G401.6 (cell line): ENCODE measurements around the gene DNAJB4.
"Not testable (repeated sequence)": the region's sequence is repeated elsewhere in the genome, so short reads cannot be mapped to it uniquely, and the experiment has no call there.

Experiments used
- FAIRE-seq: peaks from 2 replicates; lab custom pipeline; 2012; peaks lifted over from hg19 to GRCh38; lab: Jason Lieb, UNC

Gene DNAJB4

DNA sequence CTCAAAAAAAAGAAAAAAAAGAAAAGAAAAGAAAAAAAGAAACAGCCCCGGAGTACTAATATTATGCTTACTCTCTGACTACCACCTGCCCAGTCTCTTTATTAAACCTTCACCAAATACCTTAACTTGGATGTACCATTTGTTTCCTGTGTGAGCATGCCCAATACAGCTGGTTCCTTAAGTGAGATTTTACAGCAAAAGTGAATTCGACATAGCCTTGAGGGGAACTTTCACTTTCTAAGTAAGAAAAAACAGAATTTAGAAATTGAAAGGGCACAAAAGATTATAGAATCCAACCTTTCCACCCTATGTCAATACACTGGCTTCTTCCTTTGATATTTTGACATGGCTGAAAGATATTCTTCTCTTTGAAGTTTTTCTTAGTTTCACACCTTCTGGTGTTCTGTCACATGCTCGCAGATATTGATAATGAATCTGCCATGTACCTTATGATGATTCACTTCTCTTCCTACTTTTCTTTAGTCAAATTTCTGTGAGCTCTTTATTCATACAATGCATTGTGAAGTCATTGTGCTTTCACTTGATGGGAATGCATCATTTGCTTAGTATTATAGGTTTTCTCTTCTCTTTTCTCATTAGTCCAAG lies 35.8 kb downstream of the DNAJB4 start:
- FAIRE-seq = no peak

DNA sequence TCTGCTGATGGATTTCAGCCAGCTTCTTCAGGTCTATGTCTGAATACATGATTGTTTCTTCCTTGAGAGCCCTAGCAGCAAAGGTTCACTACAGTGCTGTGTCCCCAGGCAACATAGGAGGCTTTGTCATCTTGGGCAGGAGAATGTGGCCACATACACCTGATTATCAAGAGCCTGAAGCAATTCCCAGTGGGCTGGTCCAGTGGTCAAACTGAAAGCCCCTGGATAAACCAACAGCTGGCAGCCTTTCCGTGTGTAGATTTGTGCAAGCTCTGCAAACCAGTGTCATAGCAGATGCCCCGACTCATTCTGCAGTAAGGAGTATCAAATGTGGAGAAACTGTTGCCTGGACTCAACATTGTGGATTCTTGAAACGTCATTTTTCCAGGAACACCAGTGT lies 38.7 kb downstream of the DNAJB4 start:
- no peak for FAIRE-seq

DNA sequence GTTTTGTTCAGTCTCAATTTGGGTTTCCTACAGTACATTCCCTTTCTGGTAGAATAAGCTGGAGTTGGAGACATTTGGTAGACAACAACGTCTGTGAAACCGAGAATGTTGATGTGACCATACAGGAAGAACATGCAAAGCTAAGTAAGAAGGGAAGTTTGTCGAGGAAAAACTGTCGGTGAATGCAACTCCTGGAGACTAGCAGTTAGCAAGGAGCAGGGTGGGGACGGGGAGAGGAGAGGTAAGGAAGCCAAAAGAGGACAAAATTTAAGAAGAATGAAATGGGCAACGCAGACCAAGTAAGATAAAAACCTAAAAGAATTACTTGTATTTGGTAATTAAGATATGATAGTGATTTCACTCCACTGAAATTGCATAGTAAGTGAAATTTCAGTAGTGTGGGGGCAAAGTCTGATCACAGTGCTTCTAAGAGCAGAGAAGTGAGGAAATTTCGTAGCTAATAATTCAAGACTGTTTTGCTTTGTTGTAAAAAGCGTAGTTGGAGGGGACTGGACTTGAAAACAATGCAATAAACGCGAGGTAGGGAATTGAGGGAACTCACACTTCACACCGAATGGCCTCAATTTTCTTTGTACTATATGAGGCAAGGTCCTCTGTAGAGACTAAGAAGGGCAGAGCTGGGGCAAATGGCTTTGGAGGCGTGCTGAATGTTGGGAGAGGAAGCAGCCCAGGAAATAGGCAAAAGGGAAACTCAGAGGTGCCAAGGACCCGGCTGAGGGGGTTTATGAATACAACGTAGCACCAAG lies 40.2 kb downstream of the DNAJB4 start:
- no peak for FAIRE-seq

DNA sequence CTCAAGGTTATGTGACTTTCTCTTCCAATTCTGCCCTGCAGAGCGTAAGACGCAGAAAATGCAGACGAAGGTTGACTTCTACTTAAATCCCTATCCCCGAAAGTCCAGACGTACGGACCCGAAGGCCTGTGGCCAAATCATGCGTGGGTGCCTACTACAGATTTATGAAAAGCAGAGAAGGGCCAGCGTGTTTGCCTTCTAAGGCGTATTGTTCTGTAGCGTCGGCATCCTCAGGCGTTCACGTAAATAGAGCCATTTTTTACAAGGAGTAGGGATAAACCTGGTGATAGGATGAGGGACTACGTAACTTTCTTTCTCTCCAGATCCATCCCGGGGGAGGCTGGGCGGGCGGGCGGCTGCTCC lies 40.8 kb downstream of the DNAJB4 start:
- no peak for FAIRE-seq

DNA sequence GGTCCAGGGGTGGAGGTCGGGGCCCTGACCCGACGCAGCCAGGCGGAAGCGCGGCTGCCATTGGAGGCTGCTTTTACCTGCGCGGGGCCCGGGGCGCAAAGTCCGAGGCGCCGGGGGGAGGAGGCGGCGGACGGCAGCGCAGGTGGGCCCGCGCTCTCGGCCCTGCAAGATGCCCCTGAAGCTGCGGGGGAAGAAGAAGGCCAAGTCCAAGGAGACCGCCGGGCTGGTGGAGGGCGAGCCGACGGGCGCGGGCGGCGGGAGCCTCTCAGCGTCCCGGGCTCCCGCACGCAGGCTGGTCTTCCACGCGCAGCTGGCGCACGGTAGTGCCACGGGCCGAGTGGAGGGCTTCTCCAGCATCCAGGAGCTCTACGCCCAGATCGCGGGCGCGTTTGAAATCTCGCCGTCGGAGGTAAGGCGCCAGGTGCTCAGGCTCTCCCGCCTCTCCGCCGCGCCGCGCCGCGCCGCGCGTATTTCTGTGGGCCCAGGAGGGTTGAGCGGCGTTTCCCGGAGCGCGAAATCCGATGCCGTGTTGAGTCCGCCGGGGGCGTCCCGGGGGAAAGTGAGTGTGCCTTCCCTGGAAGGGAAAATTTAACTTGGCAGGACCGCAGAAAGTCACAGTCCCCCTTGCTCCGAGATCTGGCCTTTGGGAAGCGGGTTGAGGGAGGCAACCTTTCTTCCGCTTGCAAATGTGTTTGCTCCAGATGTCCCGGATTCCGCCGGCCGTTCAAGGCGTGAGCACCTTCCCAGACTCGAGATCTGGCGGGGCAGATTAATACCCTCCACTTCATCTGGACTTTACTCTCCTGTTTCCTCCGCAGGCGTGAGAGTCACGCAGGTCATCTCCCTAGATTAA lies 41.4 kb downstream of the DNAJB4 start, which contains the start of gene GIPC2:
Gene GIPC2 (plus strand): TSS at position 41 of the 853 bp plus-strand sequence. CDS start 129 bp downstream, at position 170.
- FAIRE-seq = no peak

DNA sequence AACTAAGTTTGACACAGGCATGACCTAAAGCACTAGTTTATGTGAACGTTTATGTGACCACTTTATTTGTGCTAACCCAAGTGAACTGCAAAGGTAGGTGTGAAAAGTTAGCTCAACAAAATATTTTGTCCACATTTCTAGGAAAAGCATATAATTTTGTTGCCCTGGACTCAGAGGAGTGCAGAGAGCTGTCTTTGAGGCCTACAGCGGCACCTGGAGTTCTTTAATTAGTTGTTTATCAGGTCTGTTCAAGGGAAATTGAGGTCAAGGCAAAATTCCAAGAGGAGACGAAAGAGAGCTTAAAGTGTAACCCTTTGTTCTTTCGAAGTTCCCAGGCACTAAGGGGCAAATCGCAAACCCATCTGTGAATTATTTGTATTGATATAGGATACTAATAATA lies 42.4 kb downstream of the DNAJB4 start:
- no peak for FAIRE-seq

DNA sequence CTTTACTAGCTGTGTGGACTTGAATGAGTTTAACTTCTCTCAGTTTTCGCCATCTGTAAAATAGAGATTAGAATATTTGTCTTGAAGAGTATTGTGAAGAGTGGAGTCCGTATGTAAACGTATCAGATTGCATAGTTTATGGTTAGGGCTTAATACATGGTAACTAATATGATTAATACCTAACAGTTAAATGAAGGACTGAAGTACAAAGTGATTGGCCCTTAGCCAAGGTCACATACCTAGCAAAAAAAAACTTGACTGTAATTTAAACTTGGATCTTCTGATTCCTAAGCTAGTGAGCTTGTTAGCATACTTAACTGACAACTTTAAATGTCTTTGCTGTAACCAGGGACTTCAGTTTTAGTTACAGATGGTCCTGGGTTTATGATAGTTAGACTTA lies 42.9 kb downstream of the DNAJB4 start:
- FAIRE-seq = no peak

DNA sequence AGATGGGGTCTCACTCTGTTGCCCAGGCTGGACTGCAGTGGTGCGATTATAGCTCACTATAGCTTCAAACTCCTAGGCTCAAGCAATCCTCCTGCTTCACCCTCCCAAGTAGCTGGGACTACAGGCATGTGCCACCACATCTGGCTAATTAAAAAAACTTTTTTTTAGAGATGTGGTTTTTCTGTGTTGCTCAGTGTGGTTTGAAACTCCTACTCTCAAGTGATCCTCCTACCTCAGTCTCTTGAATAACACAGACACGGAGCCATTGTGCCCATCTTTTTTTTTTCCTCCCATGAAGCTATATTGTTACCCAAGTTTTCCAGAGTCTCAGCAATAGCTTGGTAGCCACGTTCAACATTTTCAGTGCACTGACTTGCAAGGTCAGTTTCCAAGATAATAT lies 43.7 kb downstream of the DNAJB4 start:
- no peak for FAIRE-seq

DNA sequence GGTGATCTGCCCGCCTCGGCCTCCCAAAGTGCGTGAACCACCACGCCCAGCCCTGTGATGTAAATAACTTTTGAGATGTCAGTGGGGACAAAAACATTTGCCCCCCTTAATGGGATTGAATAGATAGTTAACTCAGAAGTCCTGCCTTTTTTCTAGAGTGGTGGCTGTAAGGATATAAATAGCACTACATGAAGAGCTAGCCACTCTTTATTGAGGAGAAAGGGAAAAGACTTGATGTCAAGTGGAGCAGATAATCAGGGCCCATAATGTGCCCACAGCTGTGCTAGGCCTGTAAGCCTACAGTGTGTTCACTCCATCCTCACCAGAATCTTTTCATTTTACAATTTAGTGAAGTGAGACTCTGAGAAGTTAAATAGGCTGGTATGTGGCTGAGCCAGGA lies 44.7 kb downstream of the DNAJB4 start:
- FAIRE-seq = no peak

DNA sequence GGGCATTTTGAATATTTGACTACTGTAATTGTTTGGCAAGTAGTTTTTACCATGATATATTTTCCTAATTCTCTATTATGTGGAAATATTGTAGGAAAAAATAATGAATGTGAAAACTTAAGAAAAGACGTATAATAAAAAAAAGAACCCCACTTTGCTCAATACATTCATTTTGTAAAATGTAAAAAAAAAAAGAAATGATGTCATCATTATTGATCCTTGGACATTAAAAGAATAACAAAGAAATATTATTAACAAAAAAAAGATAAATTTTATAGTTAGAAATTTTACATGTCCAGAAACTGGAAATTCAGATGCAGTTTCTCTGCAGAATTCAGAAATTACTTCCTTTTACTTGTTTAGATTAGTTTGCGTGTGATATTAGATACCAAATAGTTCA lies 46.3 kb downstream of the DNAJB4 start:
- peak; percentile 52 for FAIRE-seq

DNA sequence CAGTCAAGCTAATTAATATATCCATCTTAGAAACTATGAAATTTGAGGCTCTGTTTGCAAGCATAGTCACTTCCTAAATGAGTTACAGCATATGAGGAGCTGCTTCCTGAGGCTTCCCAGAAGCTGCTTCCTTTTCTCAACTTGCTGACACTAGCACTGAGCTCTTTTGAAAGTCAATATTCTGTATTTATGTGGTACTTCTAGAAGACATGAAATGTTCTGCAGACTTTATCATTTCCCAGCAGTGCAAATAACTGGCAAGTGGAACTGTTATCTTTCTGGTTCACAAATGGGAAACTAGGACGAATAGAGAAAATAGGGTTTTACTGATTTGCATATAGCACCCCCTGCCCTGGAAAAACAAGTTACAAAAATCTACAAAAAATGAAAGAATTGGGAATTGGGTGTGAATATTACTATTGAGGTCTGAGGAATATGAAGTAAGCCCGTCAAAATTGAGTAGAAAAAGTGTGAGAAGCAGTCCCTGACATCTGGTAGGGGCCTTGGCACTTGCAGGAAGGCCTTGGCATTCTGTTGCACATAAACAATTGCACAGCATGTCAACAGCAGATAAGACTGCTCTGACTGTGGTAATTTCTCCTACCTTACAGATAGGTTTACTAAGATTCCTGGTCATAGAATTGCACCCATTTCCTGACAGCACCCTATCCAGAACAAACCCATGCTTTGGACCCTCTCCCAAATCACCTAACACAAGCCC lies 48.1 kb downstream of the DNAJB4 start:
- FAIRE-seq = no peak

DNA sequence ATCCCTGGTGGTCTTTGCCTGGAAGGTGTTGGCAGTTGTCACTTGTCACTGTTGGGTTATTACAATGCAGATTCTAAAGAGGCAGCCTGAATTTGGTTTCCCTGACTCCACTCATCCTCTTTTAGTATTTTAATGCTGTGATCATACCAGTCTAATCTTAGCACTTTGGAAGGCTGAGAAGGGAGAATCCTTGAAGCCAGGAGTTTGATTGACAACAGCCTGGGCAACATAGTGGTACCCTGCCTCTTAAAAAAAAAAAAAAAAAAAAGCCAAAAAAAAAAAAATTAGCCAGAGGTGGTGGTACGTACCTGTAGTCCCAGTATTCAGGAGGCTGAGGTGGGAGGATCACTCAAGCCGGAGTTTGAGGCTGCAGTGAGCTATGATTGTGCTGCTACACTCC lies 48.8 kb downstream of the DNAJB4 start:
- no peak for FAIRE-seq

DNA sequence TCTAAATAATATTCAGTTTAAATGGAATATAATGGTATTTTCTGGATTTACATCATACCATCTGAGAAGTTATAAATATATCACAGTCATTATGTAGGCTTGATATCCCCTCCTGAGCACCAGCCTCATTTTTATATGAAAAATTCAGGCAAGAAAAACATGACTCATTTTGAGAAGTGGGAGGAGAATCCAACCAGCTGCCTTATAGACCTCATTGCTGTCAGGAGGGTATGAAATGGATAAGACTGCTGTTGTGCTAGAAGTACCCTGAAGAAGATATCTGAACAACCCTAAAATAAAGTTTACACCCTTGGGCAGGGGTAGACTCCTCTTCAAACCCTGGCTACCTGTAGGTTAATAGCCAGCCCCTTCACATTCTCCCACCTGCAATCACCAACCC lies 49.8 kb downstream of the DNAJB4 start:
- FAIRE-seq = no peak

DNA sequence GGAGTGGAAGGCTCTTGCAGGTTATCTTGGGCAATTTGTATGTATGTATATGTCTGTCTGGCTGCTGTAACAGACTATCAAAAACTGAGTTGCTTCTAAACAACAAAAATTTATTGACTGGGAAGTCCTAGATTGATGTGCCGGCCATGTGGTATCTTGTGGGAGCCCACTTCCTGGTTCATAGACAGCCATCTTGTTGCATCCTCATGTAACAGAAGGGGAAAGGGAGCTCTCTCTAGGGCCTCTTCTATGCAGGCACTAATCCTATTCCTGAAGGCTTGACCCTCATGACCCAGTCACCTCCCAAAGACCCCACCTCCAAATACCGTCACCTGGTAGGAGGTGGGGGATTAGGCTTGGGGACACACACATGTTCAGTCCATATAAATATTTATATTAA lies 50.2 kb downstream of the DNAJB4 start:
- FAIRE-seq = no peak

DNA sequence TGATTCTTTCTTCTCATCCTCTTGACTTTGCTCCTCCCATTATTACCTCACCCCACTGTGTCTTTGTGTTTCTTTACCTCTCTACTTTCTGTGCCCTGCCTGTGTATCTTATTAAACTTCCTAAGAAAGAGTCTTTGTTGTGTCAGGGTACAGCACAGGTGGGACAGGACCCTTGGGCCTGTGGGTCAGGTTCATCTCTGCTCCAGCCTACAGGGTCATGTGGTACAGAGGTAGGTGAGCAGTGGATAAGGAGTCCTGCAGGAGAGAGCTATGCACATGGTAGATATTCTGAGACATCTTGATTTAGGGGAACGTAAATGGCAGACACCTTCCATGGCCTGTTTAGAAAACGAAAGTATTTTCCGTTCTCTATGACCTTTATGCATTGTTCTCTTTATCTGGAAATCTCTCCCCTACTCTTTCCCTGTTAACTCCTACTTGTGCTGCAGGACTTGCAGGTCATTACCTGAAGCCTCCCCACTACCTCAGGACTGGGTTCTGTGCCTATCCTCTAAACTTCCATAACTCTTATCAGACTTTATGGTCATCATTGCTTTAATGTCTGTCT lies 50.9 kb downstream of the DNAJB4 start:
- no peak for FAIRE-seq

DNA sequence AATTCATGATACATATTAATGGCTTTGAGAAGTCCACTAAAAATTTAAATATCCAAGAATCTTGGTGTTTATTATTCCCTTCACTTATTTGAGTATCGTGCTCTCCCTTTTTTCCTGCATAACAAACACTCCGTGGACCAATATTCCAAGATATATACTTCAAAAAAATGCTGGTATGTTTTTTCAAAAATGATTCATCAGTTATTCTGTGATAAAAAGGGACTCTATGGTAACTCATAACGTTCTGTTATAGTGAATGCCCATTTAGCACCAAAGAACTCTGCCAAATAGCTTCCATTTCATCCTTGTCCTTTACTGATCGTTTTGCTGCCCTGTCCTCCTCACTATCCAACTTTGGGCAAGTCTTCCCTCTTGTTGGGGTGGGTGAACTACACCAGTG lies 53.9 kb downstream of the DNAJB4 start:
- FAIRE-seq = no peak

DNA sequence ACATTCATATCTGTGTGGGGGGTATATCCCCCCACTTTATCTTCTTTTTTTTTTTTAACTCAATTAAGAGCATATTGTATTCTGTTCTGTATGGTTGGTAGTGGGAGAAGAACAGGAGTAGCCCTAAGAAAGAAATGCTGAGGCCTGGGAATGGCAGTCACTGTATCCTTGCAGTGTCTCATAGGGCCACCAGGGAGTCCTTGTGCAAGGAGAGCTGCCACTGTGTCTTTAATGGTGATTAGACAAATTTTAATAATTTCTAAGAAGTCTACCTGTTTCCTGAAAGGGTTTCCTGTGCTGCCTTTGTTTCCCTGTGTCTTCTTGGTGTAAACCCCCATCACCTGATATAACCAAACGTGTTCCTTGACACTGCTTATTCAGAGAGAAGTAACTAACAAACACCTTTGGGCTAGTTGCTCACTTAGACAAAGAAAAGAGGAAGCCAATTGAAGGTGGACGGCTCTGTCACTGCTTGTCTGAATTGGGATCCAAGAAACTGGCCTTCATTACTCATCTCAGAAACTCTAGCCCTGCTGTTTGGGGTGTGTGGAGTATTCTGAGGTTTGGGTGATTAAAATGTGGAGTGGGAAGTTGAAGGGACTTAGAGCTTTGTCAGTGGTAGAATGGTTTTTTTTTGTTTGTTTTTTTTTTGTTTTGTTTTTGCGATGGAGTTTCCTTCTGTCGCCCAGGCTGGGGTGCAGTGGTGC lies 56.3 kb downstream of the DNAJB4 start:
- no peak for FAIRE-seq

DNA sequence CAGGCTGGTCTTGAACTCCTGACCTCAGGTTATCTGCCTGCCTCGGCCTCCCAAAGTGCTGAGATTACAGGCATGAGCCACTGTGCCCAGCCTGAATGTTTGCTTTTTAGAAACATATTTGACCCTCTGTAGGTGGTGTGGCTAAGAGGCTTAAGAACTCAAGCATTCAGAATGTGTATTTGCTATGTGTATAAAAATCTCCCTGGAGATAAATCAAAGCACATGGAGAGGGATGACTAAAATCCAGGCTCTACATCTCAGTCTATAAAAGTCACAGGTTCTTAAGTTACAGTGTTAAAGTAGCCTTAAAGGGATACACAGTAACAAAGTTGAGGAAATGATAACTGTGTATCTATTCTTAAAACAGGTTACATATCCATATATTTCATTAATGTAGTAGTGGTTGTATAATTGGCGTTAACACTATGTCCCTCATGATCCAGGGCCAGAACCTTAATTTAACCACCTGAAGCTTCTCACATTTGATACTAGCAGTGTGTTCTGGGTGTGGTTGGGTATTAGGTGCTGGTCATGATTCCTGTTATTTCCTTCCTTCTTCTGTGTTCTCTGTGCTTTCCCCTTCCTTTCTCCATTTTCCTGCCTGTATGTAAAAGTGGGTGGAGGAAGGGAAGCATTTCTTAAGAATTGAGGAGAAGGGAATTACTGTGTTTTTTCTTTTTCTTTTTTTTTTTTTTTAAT lies 57.2 kb downstream of the DNAJB4 start:
- FAIRE-seq = no peak

DNA sequence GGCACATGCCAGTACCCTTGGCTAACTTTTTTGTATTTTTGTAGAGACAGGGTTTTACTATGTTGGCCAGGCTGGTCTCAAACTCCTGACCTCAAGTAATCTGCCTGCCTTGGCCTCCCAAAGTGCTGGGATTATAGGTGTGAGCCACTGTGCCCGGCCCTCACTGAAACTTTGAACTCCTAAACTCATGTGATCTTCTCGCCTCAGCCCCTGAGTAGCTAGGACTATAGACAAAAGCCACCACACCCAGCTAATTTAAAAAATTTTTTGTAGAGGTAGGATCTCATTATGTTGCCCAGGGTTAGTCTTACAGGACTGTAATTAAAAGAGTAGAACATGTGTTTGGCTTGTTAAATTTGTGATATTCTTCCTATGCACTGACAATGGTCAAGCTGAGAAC lies 60.1 kb downstream of the DNAJB4 start:
- not testable (repeated sequence) for FAIRE-seq
